Measurements from ENCODE around the gene HOXD12.

- TF ChIP-seq CTCF (IDR thresholded peaks at IDR 0.05): no peak
- no peak for TF ChIP-seq POLR2A (IDR thresholded peaks at IDR 0.05)
These were observed 17.6 kb upstream of the HOXD12 start for GRCh38 chr2:176081837-176082524.

Measured in ovary (tissue), 3 donors.